ENCODE data around the gene ABCC8.

Gene ABCC8

DNA sequence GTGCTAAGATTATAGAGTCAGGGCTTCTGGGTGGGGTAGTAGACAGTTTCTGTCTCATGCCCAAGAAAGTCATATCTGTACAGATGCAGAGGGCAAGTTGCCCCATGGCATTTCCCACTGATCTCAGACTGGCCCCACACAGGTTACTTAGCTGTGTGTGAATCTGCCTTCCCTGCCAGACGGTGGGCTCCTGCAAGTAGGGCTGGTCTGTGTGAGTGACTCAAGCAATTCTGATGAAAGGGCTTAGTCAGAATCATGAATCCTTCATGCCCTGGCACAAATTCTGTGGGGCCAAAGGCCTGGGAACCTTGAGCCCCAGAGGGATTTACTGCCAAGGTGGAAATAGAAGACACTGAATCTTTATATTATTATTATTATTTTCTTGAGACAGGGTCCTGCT, 37.2 kb upstream of the ABCC8 start:
- no peak for TF ChIP-seq CTCF (IDR thresholded peaks at IDR 0.05; ENCODE audit: insufficient read depth, low read depth, low read length, missing control alignments)
- DNase-seq (ENCODE audit: low read depth) = peak; percentile 70
- H3K4me3 ChIP-seq (ENCODE audit: low read length) = no peak overlapping the region

GRCh38 chr11:17512101-17512500, 35.5 kb upstream of the ABCC8 start:
- no peak overlapping the region for H3K4me3 ChIP-seq (ENCODE audit: low read length)
- no peak for DNase-seq (ENCODE audit: low read depth)
- TF ChIP-seq CTCF (IDR thresholded peaks at IDR 0.05; ENCODE audit: insufficient read depth, low read depth, low read length, missing control alignments) = no peak

GRCh38 chr11:17511571-17511970, 34.9 kb upstream of the ABCC8 start:
- no peak for DNase-seq (ENCODE audit: low read depth)
- no peak overlapping the region for H3K4me3 ChIP-seq (ENCODE audit: low read length)
- no peak for TF ChIP-seq CTCF (IDR thresholded peaks at IDR 0.05; ENCODE audit: insufficient read depth, low read depth, low read length, missing control alignments)

DNA sequence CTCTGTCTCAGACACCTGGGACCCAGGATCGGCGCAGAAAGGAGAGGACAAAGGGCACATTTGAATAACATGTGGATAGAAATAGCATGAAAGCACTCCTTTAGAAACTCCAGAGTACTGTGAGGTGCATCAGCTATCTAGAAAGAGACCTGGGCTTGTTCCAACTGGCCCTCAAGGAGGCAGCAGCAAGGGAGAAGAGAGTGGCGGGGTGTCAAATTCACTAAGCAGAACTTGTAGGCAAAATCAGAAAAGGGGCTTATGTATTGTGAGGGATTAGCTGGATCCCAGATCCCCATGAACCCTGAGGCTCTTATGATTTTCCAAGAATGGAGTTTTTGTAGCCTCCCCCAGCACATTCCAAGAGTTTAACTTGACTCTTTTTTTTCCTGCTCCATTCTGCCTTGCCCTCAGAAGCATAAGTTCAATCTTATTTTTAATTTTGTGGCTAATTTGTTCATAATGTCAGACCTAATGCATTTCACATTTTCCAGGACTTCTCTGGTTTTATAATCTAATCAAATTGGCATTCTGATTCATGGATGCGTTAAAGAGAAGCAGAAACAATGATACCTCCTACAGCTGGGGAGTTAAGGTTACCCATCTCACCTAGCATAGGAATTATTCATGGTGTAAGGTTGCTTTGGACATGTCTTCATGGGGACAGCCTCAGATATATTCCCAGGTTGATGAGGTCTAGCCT, 34.0 kb upstream of the ABCC8 start:
- no peak for TF ChIP-seq CTCF (IDR thresholded peaks at IDR 0.05; ENCODE audit: insufficient read depth, low read depth, low read length, missing control alignments)
- H3K4me3 ChIP-seq (ENCODE audit: low read length) = no peak overlapping the region
- peak; percentile 47 for DNase-seq (ENCODE audit: low read depth)

DNA sequence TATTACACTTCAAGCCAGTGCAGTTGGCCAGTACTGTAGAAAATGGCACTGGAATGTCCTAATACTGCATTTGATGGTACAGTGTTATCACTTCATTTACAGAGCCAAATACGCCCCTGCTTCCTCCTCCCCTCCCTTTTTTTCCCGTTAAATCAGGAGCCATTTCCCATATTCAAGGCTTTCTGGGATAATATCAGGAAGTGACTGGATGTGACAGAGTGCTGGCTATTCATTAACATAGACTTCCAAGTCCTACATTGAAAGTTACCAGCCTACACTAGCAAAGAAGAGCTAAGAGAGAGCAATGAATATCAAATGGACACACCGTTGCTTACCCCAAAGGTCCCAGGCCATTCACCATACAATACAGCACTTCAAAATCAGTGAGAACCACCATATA, 32.1 kb upstream of the ABCC8 start:
- DNase-seq (ENCODE audit: low read depth) = no peak
- no peak for TF ChIP-seq CTCF (IDR thresholded peaks at IDR 0.05; ENCODE audit: insufficient read depth, low read depth, low read length, missing control alignments)
- no peak overlapping the region for H3K4me3 ChIP-seq (ENCODE audit: low read length)

GRCh38 chr11:17508306-17508705, 31.7 kb upstream of the ABCC8 start:
- DNase-seq (ENCODE audit: low read depth) = no peak
- no peak overlapping the region for H3K4me3 ChIP-seq (ENCODE audit: low read length)
- no peak for TF ChIP-seq CTCF (IDR thresholded peaks at IDR 0.05; ENCODE audit: insufficient read depth, low read depth, low read length, missing control alignments)

DNA sequence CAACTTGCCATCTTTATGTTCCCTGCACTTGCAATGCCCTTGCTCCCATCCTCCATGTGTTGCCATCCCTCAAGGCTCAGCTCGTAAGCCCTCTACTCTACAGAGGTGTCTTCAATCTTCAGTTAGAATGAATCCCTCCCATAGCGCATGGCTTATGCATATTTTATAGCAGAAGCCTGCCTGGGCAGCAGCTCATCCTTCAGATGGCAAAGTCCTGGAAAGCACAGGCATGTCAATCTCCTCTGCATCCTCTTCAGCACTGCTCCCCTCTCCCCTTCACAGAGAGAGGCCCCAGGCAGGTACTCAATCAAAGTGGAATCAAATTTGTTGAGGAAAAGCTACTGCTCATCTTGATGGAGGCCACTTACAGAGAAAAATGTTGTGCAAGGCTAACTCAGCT, 31.1 kb upstream of the ABCC8 start:
- TF ChIP-seq CTCF (IDR thresholded peaks at IDR 0.05; ENCODE audit: insufficient read depth, low read depth, low read length, missing control alignments) = no peak
- no peak overlapping the region for H3K4me3 ChIP-seq (ENCODE audit: low read length)
- no peak for DNase-seq (ENCODE audit: low read depth)

Measured in epithelial cell of esophagus (primary cell).